GM19467 (cell line): ENCODE data around the gene PCDHGA7.
"Not testable (repeated sequence)": the region's sequence is repeated elsewhere in the genome, so short reads cannot be mapped to it uniquely, and the experiment has no call there.

ENCODE experiments used
- ATAC-seq: cut with Tn5 transposase; IDR thresholded peaks from one replicate; pipeline ENCODE4 v1.9.1; 2021; ENCODE audit warnings: mild to moderate bottlenecking, moderate library complexity; ENCODE audit not compliant: unreplicated experiment

PCDHGA7 gene

GRCh38 chr5:141366016-141366896, 16.3 kb upstream of the PCDHGA7 start:
- ATAC-seq, result no peak

GRCh38 chr5:141369994-141370848, 12.3 kb upstream of the PCDHGA7 start, which contains the start of gene PCDHGB3:
TSS of gene PCDHGB3 (plus strand) at chr5:141370242. CDS start at chr5:141370395, 153 bp downstream.
- ATAC-seq, result peak; percentile 58

- ATAC-seq, result no peak
Observed at GRCh38 chr5:141371572-141372475, 10.7 kb upstream of the PCDHGA7 start.

GRCh38 chr5:141373673-141374317, 8.7 kb upstream of the PCDHGA7 start, which contains the start of gene PCDHGA6:
TSS of gene PCDHGA6 (plus strand) at chr5:141373891. CDS start at chr5:141374084, 193 bp downstream.
- no peak for ATAC-seq

GRCh38 chr5:141374627-141375026, 7.9 kb upstream of the PCDHGA7 start:
- ATAC-seq, result no peak

GRCh38 chr5:141375444-141376155, 6.9 kb upstream of the PCDHGA7 start:
- not testable (repeated sequence) for ATAC-seq

GRCh38 chr5:141383345-141383744, 803 bp downstream of the PCDHGA7 start:
- no peak for ATAC-seq

- ATAC-seq, result no peak
Observed at GRCh38 chr5:141384471-141385267, 2.1 kb downstream of the PCDHGA7 start.

GRCh38 chr5:141387557-141388311, 5.2 kb downstream of the PCDHGA7 start, which contains the start of gene PCDHGB4:
TSS of gene PCDHGB4 (plus strand) at chr5:141387698. CDS start at chr5:141387885, 187 bp downstream.
- not testable (repeated sequence) for ATAC-seq

- no peak for ATAC-seq
Observed at GRCh38 chr5:141388661-141389060, 6.1 kb downstream of the PCDHGA7 start.

- no peak for ATAC-seq
Observed at GRCh38 chr5:141389153-141390042, 6.9 kb downstream of the PCDHGA7 start.

GRCh38 chr5:141392429-141393198, 10.1 kb downstream of the PCDHGA7 start, which contains the start of gene PCDHGA8:
TSS of gene PCDHGA8 (plus strand) at chr5:141392633. CDS start at chr5:141392814, 181 bp downstream.
- no peak for ATAC-seq

GRCh38 chr5:141393267-141393666, 10.7 kb downstream of the PCDHGA7 start:
- ATAC-seq, result no peak

- not testable (repeated sequence) for ATAC-seq
Observed at GRCh38 chr5:141394401-141395187, 12.1 kb downstream of the PCDHGA7 start.
